Dendritic cell treated with granulocyte-macrophage colony-stimulating factor and Interleukin-4, amounts not matched to agents 40 ng/mL and 50 ng/mL, for 4 days (primary cell): Measurements from ENCODE around the gene SKP1.
A peak's percentile ranks its signal among the peaks of the same experiment; 100 is the strongest.

Experiments
- H3K27ac Mint-ChIP-seq: one replicate; pipeline ENCODE4 v1.8.0; 2022; ENCODE audit warnings: mild to moderate bottlenecking, mixed read lengths
- H3K27me3 Mint-ChIP-seq: one replicate; pipeline ENCODE4 v1.8.0; 2022; ENCODE audit warnings: mild to moderate bottlenecking, mixed read lengths
- H3K36me3 Mint-ChIP-seq: one replicate; pipeline ENCODE4 v1.8.0; 2022; ENCODE audit warnings: low read depth, mixed read lengths
- H3K4me1 Mint-ChIP-seq: one replicate; pipeline ENCODE4 v1.8.0; 2022; ENCODE audit warnings: low read depth, mixed read lengths
- H3K4me3 Mint-ChIP-seq: one replicate; pipeline ENCODE4 v1.8.0; 2022; ENCODE audit warnings: mild to moderate bottlenecking, moderate library complexity, mixed read lengths
- H3K9me3 Mint-ChIP-seq: one replicate; pipeline ENCODE4 v1.8.0; 2022; ENCODE audit warnings: mixed read lengths
- intact Hi-C: fragments of 100-400 bp; cut with micrococcal nuclease; formaldehyde crosslinking; loops from one replicate; pipeline ENCODE4 v1.15.0; 2022

Gene SKP1

DNA sequence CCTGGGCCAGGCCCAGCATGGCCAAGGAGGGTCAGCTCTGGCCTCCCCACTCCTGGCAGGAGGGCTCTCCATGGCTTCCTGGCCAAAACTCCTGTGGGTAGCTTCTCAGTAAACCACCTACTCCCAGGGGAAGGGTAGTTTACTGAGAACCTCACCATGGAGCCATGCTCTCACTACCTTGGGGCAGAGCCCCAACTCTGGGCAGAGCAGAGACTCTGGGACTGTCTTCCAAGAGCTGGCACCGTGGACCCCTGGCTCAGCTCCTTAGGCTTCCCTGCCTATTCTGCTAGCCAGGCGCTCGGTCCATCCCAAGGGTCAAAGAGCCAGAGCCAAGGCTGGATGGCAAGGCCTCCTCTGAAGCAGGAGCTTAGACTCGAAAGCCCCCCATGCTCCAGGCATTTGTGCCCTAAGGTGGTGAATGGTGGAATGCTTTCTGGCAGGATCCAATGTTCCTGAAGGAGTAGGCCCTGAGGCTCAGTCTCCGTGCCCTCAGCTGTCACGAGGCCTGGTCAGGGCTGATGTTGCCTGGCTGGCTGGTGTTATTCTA is 42.7 kb downstream of the SKP1 start:
- Mint-ChIP-seq H3K36me3 (peaks cover 69% of the 10 kb centered on the region), H3K4me3 (no peak overlapping the region)

DNA sequence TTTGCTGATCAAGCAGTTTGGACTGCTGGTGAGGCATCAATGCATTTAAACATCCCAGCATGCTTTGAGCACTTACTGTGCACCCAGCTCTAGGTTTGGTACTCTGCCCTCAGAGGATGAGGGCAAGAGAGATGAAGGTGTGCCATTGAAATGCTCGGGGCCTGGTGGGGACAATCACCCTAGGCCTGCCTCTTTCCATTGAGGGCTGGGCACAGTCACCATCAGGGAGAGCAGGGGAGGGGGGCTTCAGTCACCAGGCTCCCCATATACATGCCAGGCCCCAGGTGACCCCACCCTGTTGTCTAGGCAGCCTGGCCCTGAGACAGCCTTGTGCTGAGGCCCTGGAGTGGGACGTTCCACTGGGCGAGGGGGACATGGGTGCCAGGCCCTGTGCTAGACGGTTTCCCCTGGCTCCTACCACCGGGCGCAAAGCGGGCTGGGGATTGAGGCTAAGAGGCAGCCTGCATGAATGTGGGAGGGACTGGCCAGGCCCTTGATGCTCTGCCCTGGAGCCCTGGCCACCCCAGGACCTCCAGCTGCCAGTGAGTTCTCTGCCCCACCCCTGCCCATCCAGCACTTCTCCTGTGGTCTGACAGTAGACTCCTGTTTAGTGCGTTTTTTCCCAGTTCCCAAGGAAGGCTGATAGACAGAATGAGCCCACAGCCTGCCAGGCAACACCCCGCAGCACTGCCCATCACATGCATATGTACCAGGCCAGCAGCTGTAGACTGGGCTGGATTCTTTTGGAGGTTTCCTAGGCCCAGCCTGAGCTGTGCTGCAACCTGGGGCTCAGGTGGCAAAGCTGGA is 43.4 kb downstream of the SKP1 start:
- Mint-ChIP-seq H3K4me1 (peaks cover 9% of the 10 kb centered on the region), H3K9me3 (no peaks in the 10 kb centered on the region), H3K27me3 (no peaks in the 10 kb centered on the region), H3K4me3 (no peak overlapping the region), H3K36me3 (peaks cover 72% of the 10 kb centered on the region), H3K27ac (no peak overlapping the region)
- intact Hi-C loops, result no loop called here

More for the DNA sequence above, 42.7 kb downstream of the SKP1 start:
- Mint-ChIP-seq H3K4me1 (peaks cover 9% of the 10 kb centered on the region), H3K27ac (no peak overlapping the region), H3K9me3 (no peaks in the 10 kb centered on the region), H3K27me3 (no peaks in the 10 kb centered on the region)
- intact Hi-C loops, result no loop called here

DNA sequence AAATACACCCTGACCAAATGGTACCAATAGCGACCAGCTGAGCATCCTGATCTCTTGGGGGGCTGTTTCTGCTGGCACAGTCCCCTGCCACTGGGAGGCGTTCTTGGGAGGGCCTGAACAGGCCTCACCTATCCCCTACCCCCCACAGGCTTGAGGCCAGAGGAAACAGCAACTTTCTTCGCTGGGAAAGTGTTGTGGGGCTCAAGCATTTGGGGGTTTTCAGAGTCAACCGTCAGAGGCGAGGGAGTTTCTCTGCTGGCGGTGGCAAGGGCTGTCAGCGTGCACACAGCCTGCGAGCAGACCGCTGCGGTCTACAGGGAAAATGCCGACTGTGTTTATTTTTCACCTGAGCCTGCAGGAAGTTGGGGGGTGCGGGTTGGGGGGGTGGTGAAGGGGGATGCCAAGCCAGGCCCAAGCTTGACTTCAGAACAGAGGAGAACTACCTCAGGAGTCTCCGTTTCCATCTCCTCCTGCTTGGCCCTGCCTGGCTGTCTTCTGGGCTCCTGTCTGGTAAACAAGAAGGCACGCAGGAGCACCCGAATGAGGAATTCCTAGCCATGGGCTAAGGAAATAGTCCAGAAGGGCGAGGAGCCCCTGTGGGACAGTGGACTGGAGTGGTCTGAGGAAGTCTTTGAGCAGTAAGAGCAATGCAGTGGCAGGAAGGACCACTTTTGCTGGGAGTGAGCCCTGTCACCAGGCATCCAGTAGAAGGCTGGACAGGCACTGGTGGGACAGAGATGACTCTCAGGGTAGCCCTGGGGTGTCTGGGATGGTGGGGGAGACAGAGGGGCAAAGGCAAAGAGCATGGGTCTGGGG is 44.2 kb downstream of the SKP1 start:
- H3K9me3 Mint-ChIP-seq, result no peaks in the 10 kb centered on the region
- peaks cover 3% of the 10 kb centered on the region for H3K4me1 Mint-ChIP-seq
- no peaks in the 10 kb centered on the region for H3K27me3 Mint-ChIP-seq
- intact Hi-C loops, result no loop called here
- peaks cover 72% of the 10 kb centered on the region for H3K36me3 Mint-ChIP-seq
- no peak overlapping the region for H3K27ac Mint-ChIP-seq
- H3K4me3 Mint-ChIP-seq, result no peak overlapping the region

DNA sequence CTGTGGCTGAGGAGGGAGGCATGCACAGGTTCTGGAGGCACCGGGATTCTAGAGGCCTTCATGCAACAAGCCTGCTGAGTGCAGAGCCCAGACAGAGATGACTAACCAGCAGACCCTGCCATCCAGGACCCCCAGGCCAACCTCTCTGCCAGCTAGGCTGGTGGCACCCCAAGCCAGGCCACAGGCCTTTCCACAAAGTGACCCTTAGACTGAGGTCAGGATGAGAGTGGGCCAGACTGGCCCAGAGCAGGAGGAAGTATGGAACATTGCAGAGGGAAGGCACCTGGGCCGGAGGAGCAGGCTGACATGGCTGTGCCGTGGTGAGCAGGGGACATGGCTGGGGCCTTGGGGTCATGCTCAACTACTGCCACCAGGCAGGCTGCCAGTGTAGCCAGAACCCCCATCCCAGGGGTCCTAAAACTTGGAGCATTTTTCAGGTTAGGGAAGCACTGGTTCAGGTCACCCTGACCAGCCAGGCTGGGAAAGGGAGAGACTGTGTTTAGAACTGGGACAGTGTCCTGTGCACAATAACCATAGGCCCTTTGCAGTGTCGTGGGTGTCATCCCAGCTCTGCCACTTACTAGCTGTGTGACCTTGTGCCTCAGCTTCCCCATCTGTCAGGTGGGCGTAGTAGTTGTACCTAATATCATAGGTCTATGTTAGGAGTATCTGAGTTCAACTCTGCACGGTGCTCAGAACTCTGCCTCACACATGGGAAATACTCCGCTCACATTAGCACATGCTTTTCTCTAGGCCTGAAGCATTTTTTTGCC is 45.0 kb downstream of the SKP1 start:
- Mint-ChIP-seq H3K27ac (peak overlapping the region; percentile 57), H3K4me1 (no peaks in the 10 kb centered on the region), H3K27me3 (no peaks in the 10 kb centered on the region), H3K9me3 (no peaks in the 10 kb centered on the region), H3K4me3 (no peak overlapping the region), H3K36me3 (peaks cover 68% of the 10 kb centered on the region)
- intact Hi-C loops, result no loop called here

DNA sequence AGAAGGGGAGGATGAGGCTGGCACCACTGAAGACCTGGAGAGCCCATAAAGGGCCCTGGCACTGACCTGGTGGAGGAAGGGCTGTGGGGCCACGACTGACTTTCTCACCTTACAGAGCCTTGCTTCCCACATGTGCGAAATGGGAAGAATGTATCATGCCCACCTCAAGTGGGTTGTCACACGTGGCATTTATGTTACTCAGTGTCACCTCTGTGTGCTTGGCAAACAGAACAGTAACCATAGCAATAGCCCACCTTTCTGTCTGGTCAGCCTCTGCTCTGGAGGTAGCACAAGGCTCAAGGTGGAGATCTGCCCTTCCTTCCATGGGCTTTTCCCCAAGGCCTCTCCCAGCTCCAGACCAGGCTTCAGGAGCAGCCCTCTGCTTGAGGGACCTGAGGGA is 45.6 kb downstream of the SKP1 start:
- H3K4me3 Mint-ChIP-seq, result no peak overlapping the region
- peak overlapping the region; percentile 57 for H3K27ac Mint-ChIP-seq
- H3K27me3 Mint-ChIP-seq, result no peaks in the 10 kb centered on the region
- intact Hi-C loops, result no loop called here
- H3K9me3 Mint-ChIP-seq, result no peaks in the 10 kb centered on the region
- no peaks in the 10 kb centered on the region for H3K4me1 Mint-ChIP-seq
- peaks cover 62% of the 10 kb centered on the region for H3K36me3 Mint-ChIP-seq

DNA sequence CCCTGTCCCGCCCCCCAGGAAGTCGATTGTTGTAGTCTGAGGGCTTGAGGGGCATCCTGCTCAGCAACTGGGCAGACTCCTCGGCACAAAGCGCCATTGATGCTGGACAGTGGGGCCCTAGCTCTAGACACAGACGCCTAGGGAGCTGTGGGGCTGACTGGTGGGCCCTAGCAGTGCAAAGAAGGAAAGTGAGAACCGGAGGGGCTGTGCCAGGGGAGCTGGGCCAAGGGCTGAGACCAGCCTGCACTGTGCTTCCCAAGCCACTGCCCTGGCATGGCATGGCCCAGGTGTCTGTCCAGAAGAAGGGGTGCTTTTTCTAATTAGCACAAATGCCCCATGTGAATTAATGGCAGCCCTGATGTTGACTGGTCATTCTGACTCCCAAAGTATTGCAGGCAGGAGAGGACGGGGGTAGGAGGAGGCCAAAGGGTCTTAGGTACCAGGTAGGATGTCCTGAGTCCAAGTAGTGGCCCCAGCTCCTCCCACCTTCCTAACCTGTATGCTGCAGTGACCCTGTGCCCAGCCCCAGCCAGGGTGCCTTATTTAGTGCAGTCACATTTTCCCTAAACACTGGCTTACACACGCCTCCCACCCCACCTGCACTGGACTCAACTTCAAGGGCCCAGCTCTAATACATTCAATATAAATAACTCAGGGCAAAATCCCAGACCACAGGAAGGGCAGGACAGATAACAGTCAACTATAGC is 46.4 kb downstream of the SKP1 start:
- intact Hi-C loops, result no loop called here
- no peaks in the 10 kb centered on the region for H3K9me3 Mint-ChIP-seq
- no peaks in the 10 kb centered on the region for H3K27me3 Mint-ChIP-seq
- H3K36me3 Mint-ChIP-seq, result peaks cover 54% of the 10 kb centered on the region
- H3K4me3 Mint-ChIP-seq, result no peak overlapping the region
- H3K4me1 Mint-ChIP-seq, result no peaks in the 10 kb centered on the region
- H3K27ac Mint-ChIP-seq, result no peak overlapping the region

DNA sequence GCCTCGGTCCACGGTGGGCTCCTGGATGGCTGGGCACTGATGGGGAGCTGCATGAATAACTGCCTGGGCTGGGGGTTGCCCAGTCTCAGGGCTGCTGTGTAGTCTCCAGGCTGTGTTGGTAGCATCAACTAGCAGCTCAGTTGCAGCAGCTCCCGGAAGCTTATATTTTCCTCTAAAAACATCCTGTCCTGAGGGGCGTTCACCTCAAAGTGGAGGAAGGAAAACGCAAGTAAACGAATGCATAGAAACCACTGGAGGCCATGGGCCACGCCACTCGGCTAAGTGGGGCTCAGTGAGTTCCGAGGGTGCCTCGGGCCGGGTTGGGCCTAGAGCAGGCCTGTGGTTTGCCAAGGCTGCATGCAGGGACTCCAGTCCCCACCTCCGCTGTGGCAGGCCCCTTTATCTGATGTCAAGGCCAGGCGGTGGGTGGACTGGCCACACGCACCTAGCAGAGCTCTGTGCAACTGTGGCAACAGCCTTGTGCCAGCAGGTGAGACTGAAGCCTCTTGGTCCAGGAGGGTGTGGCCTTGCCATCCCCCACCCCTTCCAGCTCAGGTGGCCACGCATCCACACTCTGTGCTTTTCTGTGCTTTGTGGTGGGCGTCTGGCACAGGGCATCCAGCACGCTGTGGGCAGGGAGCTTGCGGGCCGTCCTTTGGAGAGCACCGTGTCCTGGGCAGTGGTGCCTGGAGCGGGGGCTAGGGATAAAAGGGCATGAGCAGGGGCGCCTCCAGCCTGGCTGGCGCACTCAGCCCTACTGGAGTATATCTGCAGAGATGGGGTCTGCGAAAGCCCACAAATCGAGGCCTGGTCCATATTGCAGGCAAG is 47.1 kb downstream of the SKP1 start:
- Mint-ChIP-seq H3K36me3 (peaks cover 46% of the 10 kb centered on the region), H3K9me3 (no peaks in the 10 kb centered on the region), H3K27me3 (no peaks in the 10 kb centered on the region), H3K4me1 (no peaks in the 10 kb centered on the region), H3K4me3 (no peak overlapping the region), H3K27ac (no peak overlapping the region)
- intact Hi-C loops, result no loop called here

DNA sequence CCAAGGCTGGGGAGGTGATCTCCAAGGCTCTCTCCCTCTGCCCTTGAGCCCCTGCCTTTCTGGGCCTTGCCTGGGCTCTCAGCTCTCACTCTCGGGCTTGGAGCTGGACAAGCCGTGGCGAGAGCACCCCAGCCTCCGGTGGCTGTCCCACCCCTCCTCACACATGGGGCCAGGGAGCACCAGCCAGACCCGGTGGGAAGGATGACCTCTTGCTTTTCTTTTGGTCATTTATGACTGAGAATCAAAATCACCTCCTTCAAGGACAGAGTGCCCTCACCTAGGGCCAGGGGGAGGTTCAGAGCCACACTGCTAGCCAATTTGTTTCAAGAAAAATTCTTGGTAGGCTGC is 48.1 kb downstream of the SKP1 start:
- Mint-ChIP-seq H3K27ac (no peak overlapping the region), H3K36me3 (peaks cover 41% of the 10 kb centered on the region), H3K27me3 (no peaks in the 10 kb centered on the region), H3K9me3 (no peaks in the 10 kb centered on the region), H3K4me1 (no peaks in the 10 kb centered on the region), H3K4me3 (no peak overlapping the region)
- intact Hi-C loops, result no loop called here

DNA sequence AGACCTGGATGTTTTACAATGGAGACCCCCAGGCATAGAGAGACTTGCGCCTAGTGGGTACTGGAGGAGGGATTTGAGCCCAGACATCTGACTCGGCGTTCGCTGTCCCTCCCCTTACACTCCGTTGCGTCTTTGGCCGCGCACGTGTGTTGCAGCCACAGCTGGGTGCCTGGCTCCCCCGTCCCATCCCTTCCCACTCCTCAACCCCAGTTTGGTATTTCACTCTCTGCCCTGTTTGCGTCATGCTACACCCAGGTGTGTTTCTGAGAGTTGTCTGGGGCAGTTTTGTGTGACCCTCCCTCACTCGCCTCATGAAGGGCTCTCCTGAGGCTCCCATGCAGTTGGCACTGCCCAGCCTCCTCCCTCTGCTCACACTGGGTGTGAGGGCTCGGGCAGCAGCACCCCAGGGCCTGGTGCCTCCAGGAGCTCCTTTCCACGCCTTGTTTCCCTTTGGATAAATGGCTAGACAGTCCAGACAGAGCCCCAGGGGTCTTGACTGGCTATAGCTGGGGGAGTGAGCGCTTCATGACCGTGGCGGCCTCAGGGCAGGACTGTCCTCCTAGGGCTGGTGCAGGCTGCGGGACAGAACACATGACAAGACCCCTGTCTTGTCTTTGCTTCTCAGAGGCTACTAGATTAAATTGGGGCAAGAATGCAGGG is 48.6 kb downstream of the SKP1 start:
- no peaks in the 10 kb centered on the region for H3K27me3 Mint-ChIP-seq
- H3K4me3 Mint-ChIP-seq, result no peak overlapping the region
- peaks cover 36% of the 10 kb centered on the region for H3K36me3 Mint-ChIP-seq
- H3K4me1 Mint-ChIP-seq, result no peaks in the 10 kb centered on the region
- intact Hi-C loops, result no loop called here
- no peaks in the 10 kb centered on the region for H3K9me3 Mint-ChIP-seq
- no peak overlapping the region for H3K27ac Mint-ChIP-seq

DNA sequence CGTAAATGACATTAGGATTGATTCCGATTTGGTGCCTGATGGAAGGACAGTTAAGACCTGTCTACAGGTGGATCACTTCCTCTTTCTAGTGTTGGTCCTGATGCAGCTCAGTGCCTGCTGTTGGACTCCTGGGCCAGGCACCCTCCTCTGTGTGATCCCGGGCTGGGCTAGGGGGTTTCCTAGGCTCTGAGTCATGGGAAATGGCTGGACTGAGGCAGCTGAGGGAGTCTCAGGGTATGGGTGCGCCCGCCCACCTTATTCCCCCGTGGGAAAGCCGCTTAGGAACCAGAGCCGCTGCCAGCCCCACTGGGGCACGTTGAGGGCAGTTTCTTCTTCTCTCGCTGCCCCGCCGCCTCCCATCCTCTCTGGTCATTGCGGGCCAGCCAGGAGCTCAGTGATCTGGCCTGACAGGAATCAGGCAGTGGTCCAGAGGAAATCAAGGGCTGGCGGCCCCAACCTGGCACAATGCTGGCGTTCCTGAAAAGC is 49.3 kb downstream of the SKP1 start:
- Mint-ChIP-seq H3K4me3 (no peak overlapping the region), H3K27ac (no peak overlapping the region), H3K27me3 (peaks cover under 1% of the 10 kb centered on the region), H3K9me3 (no peaks in the 10 kb centered on the region), H3K4me1 (no peaks in the 10 kb centered on the region), H3K36me3 (peaks cover 29% of the 10 kb centered on the region)
- intact Hi-C loops, result no loop called here

DNA sequence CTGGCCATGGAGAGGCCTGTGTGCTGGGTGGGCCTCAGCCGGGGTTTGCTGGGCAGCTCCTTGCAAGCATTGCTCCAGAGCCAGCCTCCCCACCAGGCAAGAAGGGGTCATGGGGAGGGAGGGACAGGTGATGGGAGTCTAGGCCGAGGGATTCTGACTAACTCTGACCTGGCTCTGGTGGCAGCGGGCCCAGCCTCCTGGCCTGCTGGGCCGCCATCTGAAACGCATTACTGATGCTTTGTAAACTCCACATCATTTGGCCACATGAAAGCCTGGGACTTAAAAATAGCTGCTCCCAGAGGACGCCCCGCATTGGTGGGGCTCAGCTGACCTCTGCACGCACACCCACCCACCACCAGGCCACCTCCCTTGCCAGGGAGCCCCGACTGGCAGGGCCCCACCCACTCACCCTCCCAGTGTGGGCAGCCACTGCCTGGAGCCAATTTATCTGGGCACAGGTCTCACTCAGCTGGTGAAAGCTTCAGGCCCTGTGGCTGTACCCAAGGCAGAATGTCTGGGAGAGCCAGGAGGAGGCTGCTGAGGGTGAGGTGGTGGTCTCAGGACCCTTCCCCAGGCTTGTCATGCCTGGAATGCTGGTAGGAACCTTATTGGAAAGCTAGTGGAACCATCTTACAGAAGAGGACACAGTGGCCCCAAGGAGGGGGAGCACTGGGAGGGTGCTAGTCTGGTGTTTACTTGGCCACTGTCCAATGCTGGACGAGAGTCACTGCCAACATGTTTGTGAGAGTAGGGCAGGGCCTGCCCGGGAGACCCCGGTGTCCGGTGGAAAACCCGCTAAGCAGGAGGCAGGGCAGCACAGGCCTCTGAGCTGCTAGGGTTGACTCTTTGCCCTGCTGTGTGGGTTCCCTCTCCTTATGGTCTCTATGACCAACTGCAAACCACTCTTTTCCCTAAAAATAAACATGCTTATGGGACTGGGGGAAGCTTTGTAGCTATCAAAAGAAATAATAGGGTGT is 51.4 kb downstream of the SKP1 start:
- Mint-ChIP-seq H3K27me3 (peaks cover 12% of the 10 kb centered on the region), H3K36me3 (peaks cover 15% of the 10 kb centered on the region), H3K4me3 (no peak overlapping the region), H3K9me3 (no peaks in the 10 kb centered on the region), H3K4me1 (no peaks in the 10 kb centered on the region), H3K27ac (no peak overlapping the region)
- intact Hi-C loops, result no loop called here
